Activated CD4-positive, alpha-beta T cell treated with anti-CD3 and anti-CD28 coated beads for 1 hour (primary cell): ENCODE data around the gene KIF9.
"Not testable (repeated sequence)": the region's sequence is repeated elsewhere in the genome, so short reads cannot be mapped to it uniquely, and the experiment has no call there.

ENCODE experiments used
- DNase-seq: peaks from one replicate; pipeline ENCODE4 v3.0.0-alpha.2; 2020

The KIF9 gene

DNA sequence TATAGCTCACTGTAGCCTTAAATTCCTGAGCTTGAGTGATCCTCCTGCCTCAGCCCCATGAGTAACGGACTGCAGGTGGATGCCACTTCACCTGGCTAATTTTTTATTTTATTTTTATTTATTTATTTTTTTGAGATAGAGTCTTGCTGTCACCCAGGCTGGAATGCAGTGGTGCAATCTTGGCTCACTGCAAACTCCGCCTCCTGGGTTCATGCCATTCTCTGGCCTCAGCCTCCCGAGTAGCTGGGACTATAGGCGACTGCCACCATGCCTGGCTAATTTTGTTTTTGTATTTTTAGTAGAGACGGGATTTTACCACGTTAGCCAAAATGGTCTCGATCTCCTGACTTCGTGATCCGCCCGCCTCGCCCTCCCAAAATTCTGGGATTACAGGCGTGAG, 102.6 kb downstream of the KIF9 start:
- DNase-seq, result not testable (repeated sequence)
